GM19351 (cell line): ENCODE data around the gene ERVH48-1.
A peak's percentile ranks its signal among the peaks of the same experiment; 100 is the strongest.
"Not testable (repeated sequence)": the region's sequence is repeated elsewhere in the genome, so short reads cannot be mapped to it uniquely, and the experiment has no call there.

ENCODE experiments used
- ATAC-seq: cut with Tn5 transposase; IDR thresholded peaks from one replicate; pipeline ENCODE4 v1.9.1; 2021; ENCODE audit warnings: mild to moderate bottlenecking, moderate library complexity; ENCODE audit not compliant: unreplicated experiment

Gene ERVH48-1

GRCh38 chr21:42925114-42925926 lies at the start of gene ERVH48-1:
ERVH48-1 (minus strand) TSS chr21:42925630; CDS start chr21:42919006, 6,624 bp downstream.
- no peak for ATAC-seq

- peak; percentile 83 for ATAC-seq
These were observed 48.8 kb upstream of the ERVH48-1 start, which contains the start of gene PKNOX1 for GRCh38 chr21:42973991-42974831. PKNOX1 (plus strand) TSS chr21:42974562; CDS start chr21:43004382, 29,820 bp downstream.

DNA sequence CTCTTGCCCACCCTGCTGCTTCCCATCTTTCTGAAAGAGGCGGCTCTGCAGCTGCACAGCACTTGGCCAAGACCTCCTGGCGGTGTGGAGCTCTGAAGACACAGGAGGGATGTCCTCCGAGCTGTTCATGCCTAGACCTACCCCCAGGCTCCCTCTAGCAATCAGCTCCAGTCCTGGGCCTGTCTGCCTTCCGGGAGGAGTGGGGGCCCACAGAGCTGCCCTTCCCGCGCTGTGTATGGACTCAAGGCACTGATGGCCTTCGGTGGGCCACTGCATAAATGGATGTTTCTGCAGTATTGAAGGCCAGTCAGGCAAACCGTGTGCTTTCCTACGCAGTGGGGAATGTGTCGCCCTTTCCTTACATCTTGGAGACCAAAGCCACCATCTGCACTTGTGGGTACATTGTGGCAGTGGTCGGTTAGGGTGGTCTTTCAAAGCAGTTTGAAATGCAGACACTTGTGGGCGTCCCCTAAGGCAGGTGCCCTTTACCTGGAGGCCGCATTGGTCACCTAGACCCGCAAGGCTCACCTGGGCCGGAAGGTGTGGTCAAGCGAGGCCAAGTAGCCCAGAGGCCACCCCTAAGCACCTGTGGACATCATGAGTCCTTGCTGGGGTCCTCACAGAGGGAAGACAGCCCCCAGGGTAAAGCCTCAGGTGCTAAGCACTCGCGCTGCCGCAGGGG lies 48.0 kb upstream of the ERVH48-1 start:
- no peak for ATAC-seq

DNA sequence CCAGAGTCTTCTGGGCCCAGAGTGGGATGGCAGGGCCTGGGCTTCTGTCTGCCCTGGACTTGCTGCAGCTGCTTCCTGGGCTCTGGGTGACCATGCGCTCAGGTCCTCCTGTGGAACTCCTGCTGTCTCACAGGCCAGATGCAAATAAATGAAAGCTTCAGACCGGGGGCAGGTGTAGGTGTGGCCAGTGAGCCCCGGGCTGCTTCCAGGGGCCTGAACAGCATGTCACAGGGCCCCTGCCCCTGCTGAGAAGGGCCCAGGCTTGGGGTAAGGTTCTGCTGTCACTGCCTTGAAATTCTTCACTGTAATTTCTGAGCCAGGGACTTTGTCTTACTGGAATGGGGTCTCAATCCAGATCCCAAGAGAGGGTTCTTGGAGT lies 46.5 kb upstream of the ERVH48-1 start:
- no peak for ATAC-seq

DNA sequence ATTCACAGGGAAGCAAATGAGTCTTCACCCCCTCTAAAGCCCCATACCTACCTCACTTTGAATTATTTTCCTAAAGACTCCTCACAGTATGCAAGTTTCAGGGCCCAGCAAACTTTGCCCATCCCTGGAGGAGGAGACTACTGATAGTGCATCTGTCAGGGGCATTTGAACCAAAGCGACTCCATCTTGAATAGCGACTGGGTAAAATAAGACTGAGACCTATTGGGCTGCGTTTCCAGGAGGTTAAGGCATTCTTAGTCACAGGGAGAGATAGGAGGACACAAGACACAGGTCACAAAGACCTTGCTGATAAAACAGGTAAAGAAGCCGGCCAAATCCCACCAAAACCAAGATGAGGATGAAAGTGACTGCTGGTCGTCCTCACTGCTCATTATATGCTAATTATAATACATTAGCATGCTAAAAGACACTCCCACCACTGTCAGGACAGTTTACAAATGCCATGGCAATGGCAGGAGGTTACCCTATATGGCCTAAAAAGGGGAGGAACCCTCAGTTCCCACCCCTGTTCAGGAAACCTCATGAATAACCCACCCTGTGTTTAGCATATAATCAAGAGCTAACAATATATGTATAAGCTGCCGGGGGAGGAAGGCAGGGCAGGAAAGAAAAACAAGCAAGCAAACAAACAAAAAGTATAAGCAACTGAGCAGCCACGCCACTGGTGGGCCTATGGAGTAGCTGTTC lies 45.7 kb upstream of the ERVH48-1 start:
- no peak for ATAC-seq

DNA sequence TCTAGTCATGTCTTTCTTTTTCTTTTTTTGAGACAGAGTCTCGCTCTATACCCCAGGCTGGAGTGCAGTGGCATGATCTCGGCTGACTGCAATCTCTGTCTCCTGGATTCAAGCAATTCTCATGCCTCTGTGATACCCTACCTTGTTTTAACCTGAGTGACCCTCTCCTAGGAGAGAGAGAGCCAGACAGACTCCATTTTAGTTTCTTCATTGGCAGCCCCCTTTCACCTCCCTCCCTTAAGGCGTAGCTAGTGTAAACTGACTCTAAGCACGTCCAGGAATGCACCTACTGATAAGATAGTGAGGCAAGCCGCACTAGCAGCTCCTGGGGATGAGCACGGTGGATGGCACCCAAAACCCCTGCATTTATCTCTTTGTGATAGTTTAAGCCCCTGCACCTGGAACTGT lies 43.8 kb upstream of the ERVH48-1 start:
- ATAC-seq: no peak

GRCh38 chr21:42967616-42968015 lies 42.2 kb upstream of the ERVH48-1 start:
- ATAC-seq: not testable (repeated sequence)

- ATAC-seq: no peak
These were observed 39.8 kb upstream of the ERVH48-1 start for GRCh38 chr21:42965211-42965560.

DNA sequence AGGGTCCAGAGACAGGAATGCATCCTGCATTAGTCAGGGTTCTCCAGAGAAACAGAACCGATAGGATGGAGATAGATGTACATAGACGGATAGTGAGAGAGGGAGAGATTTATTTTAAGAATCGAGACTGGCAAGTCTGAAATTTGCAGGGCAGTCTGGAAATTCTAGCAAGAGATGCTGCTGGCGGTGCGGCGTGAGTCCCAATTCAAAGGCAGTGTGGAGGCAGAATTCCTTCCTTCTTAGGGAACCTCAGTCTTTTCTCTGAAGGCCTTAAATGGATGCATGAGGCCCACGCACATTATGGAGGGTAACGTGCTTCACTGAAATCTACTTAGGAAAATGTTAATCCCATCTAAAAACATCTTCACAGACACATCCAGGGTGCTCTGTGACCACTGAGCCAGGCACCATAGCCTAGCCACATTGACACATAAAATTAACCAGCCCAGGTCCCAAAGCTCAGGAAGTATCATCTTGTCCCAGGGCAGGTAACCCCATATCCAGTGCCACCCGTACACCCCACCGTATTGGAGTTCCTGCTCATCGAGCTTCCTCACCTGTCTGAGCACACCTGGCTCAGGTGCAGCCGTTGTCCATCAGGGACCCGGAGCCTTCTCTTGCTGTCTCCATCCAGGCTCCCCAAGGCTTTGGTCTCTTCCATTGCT lies 39.2 kb upstream of the ERVH48-1 start:
- no peak for ATAC-seq

- ATAC-seq: no peak
These were observed 38.7 kb upstream of the ERVH48-1 start for GRCh38 chr21:42964086-42964485.

- no peak for ATAC-seq
These were observed 37.1 kb upstream of the ERVH48-1 start for GRCh38 chr21:42962380-42963007.

DNA sequence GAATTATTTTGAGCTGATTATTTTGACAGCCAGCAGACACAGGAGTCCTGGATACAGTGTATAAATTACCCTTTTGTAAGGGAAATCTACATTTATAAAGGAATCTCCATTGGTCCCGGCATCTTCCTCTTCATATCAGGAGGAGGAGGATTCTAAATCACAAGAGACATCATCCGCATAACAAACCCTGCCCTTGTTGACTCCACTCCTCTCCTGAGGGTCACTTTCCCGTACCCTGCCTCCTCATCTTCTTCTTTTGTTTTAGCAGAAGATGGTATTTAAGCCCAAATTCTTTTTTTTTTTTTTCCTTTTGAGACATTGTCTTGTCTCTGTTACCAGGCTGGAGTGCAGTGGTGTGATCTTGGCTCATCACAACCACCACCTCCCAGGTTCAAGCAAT lies 34.3 kb upstream of the ERVH48-1 start:
- no peak for ATAC-seq

- not testable (repeated sequence) for ATAC-seq
These were observed 32.7 kb upstream of the ERVH48-1 start for GRCh38 chr21:42958122-42958521.

- no peak for ATAC-seq
These were observed 31.6 kb upstream of the ERVH48-1 start for GRCh38 chr21:42956824-42957630.

GRCh38 chr21:42951193-42951592 lies 25.8 kb upstream of the ERVH48-1 start:
- not testable (repeated sequence) for ATAC-seq

DNA sequence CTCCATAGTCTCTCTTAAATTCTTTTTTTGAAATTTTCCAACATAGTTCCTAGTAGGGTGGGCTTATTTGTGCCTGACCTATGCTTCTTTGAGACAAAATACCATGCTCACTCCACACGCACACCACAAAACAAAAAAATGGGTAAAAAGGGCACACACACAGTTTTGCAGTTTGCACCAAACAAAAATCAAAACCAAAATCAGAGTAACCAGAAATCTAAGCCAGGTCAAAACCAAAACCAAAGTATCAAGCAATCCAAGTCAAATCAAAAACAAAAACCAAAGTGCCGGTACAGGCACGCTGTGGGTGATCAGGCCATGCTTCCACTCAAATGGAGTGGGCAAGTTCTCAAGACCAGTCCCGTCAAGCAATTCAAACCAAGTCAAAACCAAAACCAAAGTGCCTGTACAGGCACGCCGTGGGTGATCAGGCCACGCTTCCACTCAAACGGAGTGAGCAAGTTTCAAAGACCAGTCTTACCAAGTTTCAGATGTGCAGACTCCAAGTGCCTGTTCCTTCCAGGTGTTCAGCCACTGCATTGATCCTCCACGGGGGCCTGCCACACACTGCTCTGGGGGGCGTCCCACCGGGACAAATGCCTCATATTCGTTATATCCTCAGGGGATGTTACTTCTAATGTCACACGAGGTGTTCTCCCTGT lies 23.8 kb upstream of the ERVH48-1 start:
- not testable (repeated sequence) for ATAC-seq

- ATAC-seq: no peak
These were observed 16.8 kb upstream of the ERVH48-1 start for GRCh38 chr21:42942244-42942643.

DNA sequence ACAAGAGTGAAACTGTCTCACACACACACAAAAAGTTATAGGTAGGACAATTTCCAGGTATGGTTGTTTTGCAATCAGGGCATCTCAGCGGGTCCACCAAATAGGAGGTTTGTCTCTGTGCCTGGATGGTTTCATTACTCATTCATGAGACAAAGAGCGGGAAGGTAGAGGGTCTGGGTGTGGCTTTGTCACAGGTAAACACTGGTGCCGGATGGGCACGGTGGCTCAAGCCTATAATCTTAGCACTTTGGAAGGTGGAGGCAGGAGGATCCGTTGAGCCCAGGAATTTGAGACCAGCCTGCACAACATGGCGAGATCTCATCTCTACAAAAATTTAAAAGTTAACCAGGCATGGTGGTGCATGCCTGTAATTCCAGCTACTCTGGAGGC lies 16.3 kb upstream of the ERVH48-1 start:
- ATAC-seq: no peak
